Umbilical cord (tissue), 2 donors: ENCODE results near the gene ZNF83. TPM values are rescaled to one million over a fixed set of nuclear protein-coding genes. Genes with fewer than 3 reads are reported as not detected.
"Not testable (repeated sequence)": the region's sequence is repeated elsewhere in the genome, so short reads cannot be mapped to it uniquely, and the experiment has no call there.

ENCODE experiments used
- DNase-seq: peaks from one replicate; pipeline ENCODE4 v3.0.0-alpha.2; 2015; ENCODE audit warnings: low spot score
- total RNA-seq: library from RNA; depleted of rRNA; stranded (reverse); fragments of >200 nt; gene quantifications from one replicate; pipeline ENCODE4 v1.2.3, GENCODE V29; 2014; ENCODE audit warnings: low replicate concordance; ENCODE audit not compliant: insufficient read depth

The ZNF83 gene
- total RNA-seq, 1 donor from 2014 or later, result 40.7 TPM

- DNase-seq, result no peak
Measured at GRCh38 chr19:52639996-52640395, 1.8 kb upstream of the ZNF83 start.

GRCh38 chr19:52638601-52639000 is 446 bp upstream of the ZNF83 start:
- no peak for DNase-seq

- no peak for DNase-seq
Measured at GRCh38 chr19:52635786-52636570, 2.2 kb downstream of the ZNF83 start.

GRCh38 chr19:52627441-52627840 is 10.7 kb downstream of the ZNF83 start:
- not testable (repeated sequence) for DNase-seq

- DNase-seq, result no peak
Measured at GRCh38 chr19:52626915-52627314, 11.2 kb downstream of the ZNF83 start.

GRCh38 chr19:52622261-52622660 is 15.9 kb downstream of the ZNF83 start:
- no peak for DNase-seq

- no peak for DNase-seq
Measured at GRCh38 chr19:52621376-52621775, 16.8 kb downstream of the ZNF83 start.

GRCh38 chr19:52613299-52613906 is 24.8 kb downstream of the ZNF83 start:
- no peak for DNase-seq

GRCh38 chr19:52603558-52604207 is 34.5 kb downstream of the ZNF83 start:
- DNase-seq, result peak; percentile 14

GRCh38 chr19:52602941-52603340 is 35.2 kb downstream of the ZNF83 start:
- DNase-seq, result no peak

GRCh38 chr19:52601974-52602366 is 36.2 kb downstream of the ZNF83 start:
- DNase-seq, result not testable (repeated sequence)

GRCh38 chr19:52601025-52601973 is 36.9 kb downstream of the ZNF83 start:
- DNase-seq, result peak; percentile 93

GRCh38 chr19:52600639-52601024 is 37.5 kb downstream of the ZNF83 start:
- DNase-seq, result no peak

GRCh38 chr19:52599241-52599640 is 38.9 kb downstream of the ZNF83 start:
- no peak for DNase-seq

- not testable (repeated sequence) for DNase-seq
Measured at GRCh38 chr19:52593441-52593840, 44.7 kb downstream of the ZNF83 start.

- no peak for DNase-seq
Measured at GRCh38 chr19:52592301-52592700, 45.9 kb downstream of the ZNF83 start.

- no peak for DNase-seq
Measured at GRCh38 chr19:52590728-52591127, 47.4 kb downstream of the ZNF83 start.

- no peak for DNase-seq
Measured at GRCh38 chr19:52585604-52586003, 52.6 kb downstream of the ZNF83 start.

GRCh38 chr19:52584736-52585440 is 53.3 kb downstream of the ZNF83 start:
- DNase-seq, result peak; percentile 22

- peak; percentile 97 for DNase-seq
Measured at GRCh38 chr19:52570000-52570861, 67.9 kb downstream of the ZNF83 start, which contains the start of gene ZNF701. TSS of gene ZNF701 (plus strand) at chr19:52570287. CDS start at chr19:52574148, 3,861 bp downstream.
